OCI-LY7 (cell line): ENCODE results near the gene SPIRE2. TPM values are rescaled to one million over a fixed set of nuclear protein-coding genes. Genes with fewer than 3 reads are reported as not detected.
A peak's percentile ranks its signal among the peaks of the same experiment; 100 is the strongest.

Source experiments
- BruUV-seq: library from RNA; stranded (reverse); fragments of 400-500 nt; replicated peaks from 2 replicates; lab custom pipeline; 2021; lab: Mats Ljungman, UMichigan
- CTCF ChIA-PET: fragments of 300-600 bp; sonication (Branson Sonifier 250); formaldehyde crosslinking; loops from one replicate; lab custom pipeline; 2022; ENCODE audit warnings: antibody characterized with exemption; ENCODE audit not compliant: unreplicated experiment; lab: Charles Lee
- POLR2A ChIA-PET: fragments of 300-600 bp; sonication (Branson Sonifier 250); formaldehyde crosslinking; loops from one replicate; lab custom pipeline; 2022; ENCODE audit warnings: antibody characterized with exemption; lab: Charles Lee
- DNase-seq: peaks from one replicate; pipeline ENCODE4 v3.0.0-alpha.2; 2015; ENCODE audit warnings: low spot score
- H2AFZ ChIP-seq: fragments of 200-600 bp; sonication (generic), shearing (Covaris generic); 2 replicates; pipeline ENCODE4 v1.6.1; 2014; ENCODE audit warnings: mild to moderate bottlenecking, antibody characterized with exemption, low read length, moderate library complexity
- H3K27ac ChIP-seq: fragments of 200-600 bp; sonication (generic); 2 replicates; pipeline ENCODE4 v1.5.1; 2014; ENCODE audit warnings: mixed run types, low read depth, mild to moderate bottlenecking, moderate library complexity, low read length, inconsistent platforms; ENCODE audit not compliant: poor library complexity, severe bottlenecking
- H3K36me3 ChIP-seq: fragments of 200-600 bp; sonication (generic); 2 replicates; pipeline ENCODE4 v1.6.1; 2014; ENCODE audit warnings: mild to moderate bottlenecking, antibody characterized with exemption, low read length, moderate library complexity, mixed read lengths; ENCODE audit not compliant: insufficient read depth
- H3K4me1 ChIP-seq: fragments of 200-600 bp; sonication (generic); 2 replicates; pipeline ENCODE4 v1.5.1; 2014; ENCODE audit warnings: mild to moderate bottlenecking, low read length; ENCODE audit not compliant: insufficient read depth, poor library complexity, severe bottlenecking
- H3K4me2 ChIP-seq: fragments of 200-600 bp; sonication (generic); 2 replicates; pipeline ENCODE4 v1.6.1; 2014; ENCODE audit warnings: mild to moderate bottlenecking, low read length
- H3K4me3 ChIP-seq: fragments of 200-600 bp; sonication (generic); 2 replicates; pipeline ENCODE4 v1.5.1; 2014; ENCODE audit warnings: mild to moderate bottlenecking, low read depth, low read length; ENCODE audit not compliant: poor library complexity, severe bottlenecking
- H3K79me2 ChIP-seq: fragments of 200-600 bp; sonication (generic); 2 replicates; pipeline ENCODE4 v1.6.1; 2016; ENCODE audit warnings: low read depth, mild to moderate bottlenecking, low read length, moderate library complexity, mixed read lengths; ENCODE audit not compliant: insufficient read depth
- H3K9me2 ChIP-seq: fragments of 200-600 bp; sonication (generic); 2 replicates; pipeline ENCODE4 v1.6.1; 2016; ENCODE audit warnings: mild to moderate bottlenecking, low read length, mixed read lengths; ENCODE audit not compliant: insufficient read depth
- H3K9me3 ChIP-seq: fragments of 200-600 bp; sonication (generic); 2 replicates; pipeline ENCODE4 v1.6.1; 2014; ENCODE audit warnings: mild to moderate bottlenecking, mixed run types, low read length, mixed read lengths
- H4K20me1 ChIP-seq: fragments of 200-600 bp; sonication (generic); 2 replicates; pipeline ENCODE4 v1.6.1; 2014; ENCODE audit warnings: mild to moderate bottlenecking, antibody characterized with exemption, low read length, moderate library complexity, mixed read lengths; ENCODE audit not compliant: insufficient read depth
- EZH2phosphoT487 ChIP-seq: fragments of 200-600 bp; sonication (generic); IDR thresholded peaks from 2 replicates; pipeline ENCODE4 v1.6.1; 2018; ENCODE audit warnings: low read depth, borderline replicate concordance, mild to moderate bottlenecking, mixed run types, antibody characterized with exemption, low read length, moderate library complexity, mixed read lengths
- intact Hi-C: fragments of 100-400 bp; cut with micrococcal nuclease; formaldehyde crosslinking; loops from one replicate; pipeline ENCODE4 v1.10.0; 2022; ENCODE audit not compliant: unreplicated experiment
- total RNA-seq, 2 experiments: library from RNA; depleted of rRNA in 1 of 2; stranded (reverse); fragments of >200 nt in 1 of 2; shearing (Covaris generic) in 1 of 2; gene quantifications; 2 replicates each; pipeline ENCODE4 v1.2.3, GENCODE V29; 2014 to 2022
- TF ChIP-seq, protein P1 (sequence below): fragments of 200-600 bp; sonication (generic); conservative IDR thresholded peaks from 2 replicates; pipeline ENCODE4 v1.5.1; 2014; ENCODE audit warnings: mild to moderate bottlenecking, antibody characterized with exemption, low read length, moderate library complexity, mixed read lengths

The SPIRE2 gene
- total RNA-seq, 2 experiments from 2014 or later: 7.1 to 48.5 TPM

DNA sequence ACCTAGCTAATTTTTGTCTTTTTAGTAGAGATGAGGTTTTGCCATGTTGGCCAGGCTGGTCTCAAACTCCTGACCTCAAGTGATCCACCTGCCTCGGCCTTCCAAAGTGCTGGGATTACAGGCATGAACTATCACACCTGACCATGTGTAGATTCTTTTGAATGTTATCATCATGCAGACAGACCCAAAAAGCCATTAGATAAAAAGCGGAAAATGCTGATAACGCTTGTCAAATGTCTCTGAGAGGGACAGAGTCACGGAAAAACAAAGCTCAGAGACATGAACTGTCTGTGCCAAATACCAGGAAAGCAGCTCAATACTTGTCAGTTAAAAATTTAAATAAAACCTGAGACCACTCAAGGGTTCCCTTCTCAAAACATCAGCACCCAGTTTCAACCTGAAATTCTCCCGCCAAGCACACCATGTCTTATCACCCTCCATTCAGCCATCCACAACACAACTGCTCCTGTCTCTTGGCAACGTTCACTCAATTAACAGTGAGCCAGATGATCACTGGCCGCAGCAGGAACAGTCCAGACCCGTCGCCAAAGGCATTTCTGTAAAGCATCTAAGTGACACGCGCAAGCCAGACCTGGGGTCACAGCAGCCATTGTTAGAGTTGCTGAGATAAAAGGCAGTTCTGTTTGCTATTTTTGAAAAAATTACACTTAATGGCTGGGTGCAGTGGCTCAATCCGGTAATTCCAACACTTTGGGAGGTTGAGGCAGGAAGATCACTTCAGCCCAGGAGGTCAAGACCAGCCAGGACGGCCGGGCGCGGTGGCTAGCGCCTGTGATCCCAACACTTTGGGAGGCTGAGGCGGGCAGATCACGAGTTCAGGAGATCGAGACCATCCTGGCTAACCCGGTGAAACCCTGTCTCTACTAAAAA is 41.6 kb upstream of the SPIRE2 start:
- POLR2A ChIA-PET: interaction anchor here (0.7 kb wide), 1 partner anchor 61 kb away, joined by 4 read pairs; no protein-coding TSS in a partner anchor
- Histone ChIP-seq H3K4me2 (no peak overlapping the region), H3K27ac (no peak overlapping the region), H3K9me3 (no peaks in the 10 kb centered on the region), H3K9me2 (no peaks in the 10 kb centered on the region), H3K36me3 (peaks cover 97% of the 10 kb centered on the region), H3K4me3 (no peak overlapping the region), H3K79me2 (peaks cover 16% of the 10 kb centered on the region; the same call in 1 of the 2 replicates), H2AFZ (no peak overlapping the region), H4K20me1 (peaks cover 6% of the 10 kb centered on the region; the same call in 1 of the 2 replicates), H3K4me1 (no peaks in the 10 kb centered on the region)
- no peak for DNase-seq
- CTCF ChIA-PET: no interaction called here
- BruUV-seq: TSS peak; percentile 35
- TF ChIP-seq, protein P1, sequence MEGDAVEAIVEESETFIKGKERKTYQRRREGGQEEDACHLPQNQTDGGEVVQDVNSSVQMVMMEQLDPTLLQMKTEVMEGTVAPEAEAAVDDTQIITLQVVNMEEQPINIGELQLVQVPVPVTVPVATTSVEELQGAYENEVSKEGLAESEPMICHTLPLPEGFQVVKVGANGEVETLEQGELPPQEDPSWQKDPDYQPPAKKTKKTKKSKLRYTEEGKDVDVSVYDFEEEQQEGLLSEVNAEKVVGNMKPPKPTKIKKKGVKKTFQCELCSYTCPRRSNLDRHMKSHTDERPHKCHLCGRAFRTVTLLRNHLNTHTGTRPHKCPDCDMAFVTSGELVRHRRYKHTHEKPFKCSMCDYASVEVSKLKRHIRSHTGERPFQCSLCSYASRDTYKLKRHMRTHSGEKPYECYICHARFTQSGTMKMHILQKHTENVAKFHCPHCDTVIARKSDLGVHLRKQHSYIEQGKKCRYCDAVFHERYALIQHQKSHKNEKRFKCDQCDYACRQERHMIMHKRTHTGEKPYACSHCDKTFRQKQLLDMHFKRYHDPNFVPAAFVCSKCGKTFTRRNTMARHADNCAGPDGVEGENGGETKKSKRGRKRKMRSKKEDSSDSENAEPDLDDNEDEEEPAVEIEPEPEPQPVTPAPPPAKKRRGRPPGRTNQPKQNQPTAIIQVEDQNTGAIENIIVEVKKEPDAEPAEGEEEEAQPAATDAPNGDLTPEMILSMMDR: no peak
- TF ChIP-seq EZH2phosphoT487: no peak
- intact Hi-C loops: no loop called here

DNA sequence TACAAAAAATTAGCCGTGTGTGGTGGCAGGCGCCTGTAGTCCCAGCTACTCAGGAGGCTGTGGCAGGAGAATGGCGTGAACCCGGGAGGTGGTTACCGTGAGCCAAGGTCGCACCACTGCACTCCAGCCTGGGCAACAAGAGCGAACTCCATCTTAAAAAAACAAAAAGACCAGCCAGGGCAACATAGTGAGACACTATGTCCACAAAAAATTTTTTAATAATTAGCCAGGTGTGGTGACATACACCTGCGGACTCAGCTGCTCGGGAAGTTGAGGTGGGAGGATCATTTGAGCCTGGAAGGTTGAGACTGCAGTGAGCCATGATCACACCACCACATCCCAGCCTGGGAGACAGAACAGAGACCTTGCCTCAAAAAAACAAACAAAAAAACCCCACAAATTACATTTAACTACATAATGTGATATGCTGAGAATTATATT is 40.9 kb upstream of the SPIRE2 start:
- CTCF ChIA-PET: no interaction called here
- POLR2A ChIA-PET: no interaction called here

More for the DNA sequence above, 40.9 kb upstream of the SPIRE2 start:
- Histone ChIP-seq H3K4me2 (no peak overlapping the region), H3K27ac (no peak overlapping the region), H3K79me2 (peaks cover 16% of the 10 kb centered on the region; the same call in 1 of the 2 replicates), H3K9me3 (no peaks in the 10 kb centered on the region), H3K4me1 (no peaks in the 10 kb centered on the region), H4K20me1 (peaks cover 6% of the 10 kb centered on the region; the same call in 1 of the 2 replicates), H3K9me2 (no peaks in the 10 kb centered on the region), H3K4me3 (no peak overlapping the region), H3K36me3 (peaks cover 98% of the 10 kb centered on the region), H2AFZ (no peak overlapping the region)
- DNase-seq: no peak
- intact Hi-C loops: no loop called here
- TF ChIP-seq, protein P1: no peak
- no peak for TF ChIP-seq EZH2phosphoT487
- BruUV-seq: no TSS peak
